DMS114 treated with DMSO at 0.1 percent for 48 hours (cell line): Measurements from ENCODE around the gene NBAS.
"Not testable (repeated sequence)": the region's sequence is repeated elsewhere in the genome, so short reads cannot be mapped to it uniquely, and the experiment has no call there.

Experiments
- DNase-seq: peaks from one replicate; lab custom pipeline; 2025; ENCODE audit not compliant: unreplicated experiment; lab: John Stamatoyannopoulos, UW

NBAS gene

DNA sequence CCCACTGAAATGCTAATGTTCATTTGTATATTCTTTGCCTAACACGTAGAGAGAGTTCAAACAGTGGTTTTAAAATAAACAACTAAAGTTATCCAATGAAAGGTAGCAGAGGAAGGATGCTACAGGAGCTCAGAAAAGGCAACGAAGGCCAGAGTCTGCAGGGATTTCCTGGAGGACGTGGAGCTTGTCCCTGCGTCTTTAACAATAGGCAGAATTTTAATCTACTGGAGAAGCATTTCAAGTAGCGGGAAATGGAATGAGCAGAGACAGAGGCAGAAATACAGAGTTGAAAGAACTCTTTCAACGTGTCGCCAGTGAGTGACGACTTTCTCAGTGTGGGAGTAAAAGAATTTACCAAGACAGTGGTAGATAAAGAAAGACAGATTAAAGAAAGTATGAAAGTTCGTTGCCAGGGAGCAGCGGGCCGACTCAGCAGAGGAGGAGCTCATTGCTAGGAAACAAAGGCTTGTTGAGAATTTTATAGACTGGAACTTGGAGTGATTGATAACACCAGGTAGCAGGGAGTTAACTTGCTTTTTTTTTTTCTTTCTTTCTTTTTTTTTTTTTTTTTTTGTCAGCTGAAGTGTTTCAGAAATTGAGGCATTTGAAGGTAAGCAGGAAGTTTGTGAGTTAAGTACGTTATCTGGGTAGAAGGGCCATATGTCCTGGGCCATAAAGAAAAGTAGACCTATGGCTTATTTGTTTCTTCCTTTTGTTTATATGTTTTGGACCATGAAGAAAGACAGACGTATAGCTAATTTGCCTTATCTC lies 625 bp upstream of the NBAS start:
- peak; percentile 28 for DNase-seq

DNA sequence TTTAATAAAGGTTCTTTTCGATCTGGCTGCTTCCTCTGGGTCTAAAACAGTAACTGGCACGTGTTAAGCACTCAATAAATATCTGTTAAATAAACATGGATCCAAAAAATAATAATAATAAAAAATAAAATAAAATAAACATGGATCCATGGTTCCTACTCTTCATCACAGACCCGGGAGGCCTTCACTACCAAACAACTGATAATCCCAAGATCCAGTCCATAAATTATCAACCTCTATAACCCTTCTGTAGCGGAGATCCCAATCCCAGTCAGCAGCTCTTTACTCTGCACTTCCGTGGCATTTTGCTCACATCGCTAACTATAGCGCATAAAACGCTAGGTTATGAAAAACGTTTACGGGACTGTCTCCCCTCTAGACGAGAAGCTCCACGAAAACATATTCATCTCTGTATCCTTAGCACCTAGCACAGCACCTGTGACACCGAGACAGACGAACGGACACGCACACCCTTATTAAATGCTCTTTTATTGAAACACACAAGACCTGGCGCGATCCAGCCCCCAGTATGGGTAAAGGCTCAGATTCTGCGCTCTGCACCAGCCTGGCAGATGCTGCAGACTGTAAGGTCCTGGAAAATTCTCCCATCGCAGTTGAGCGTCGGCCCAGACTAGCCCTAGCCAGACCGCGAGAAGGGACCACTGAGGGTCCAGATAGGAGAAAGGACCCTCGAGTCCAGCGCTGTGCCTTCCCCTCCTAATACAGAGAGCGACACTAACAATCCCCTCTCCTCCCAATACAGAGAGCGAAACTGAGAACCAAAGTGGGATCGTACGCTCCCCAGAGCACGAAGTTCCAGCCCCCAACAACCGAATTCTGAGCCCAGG lies 770 bp downstream of the NBAS start:
- no peak for DNase-seq

GRCh38 chr2:15559379-15560139 lies 1.6 kb downstream of the NBAS start:
- DNase-seq, result no peak

- no peak for DNase-seq
Observed at GRCh38 chr2:15557887-15558311, 3.2 kb downstream of the NBAS start.

GRCh38 chr2:15556311-15556930 lies 4.7 kb downstream of the NBAS start:
- no peak for DNase-seq

DNA sequence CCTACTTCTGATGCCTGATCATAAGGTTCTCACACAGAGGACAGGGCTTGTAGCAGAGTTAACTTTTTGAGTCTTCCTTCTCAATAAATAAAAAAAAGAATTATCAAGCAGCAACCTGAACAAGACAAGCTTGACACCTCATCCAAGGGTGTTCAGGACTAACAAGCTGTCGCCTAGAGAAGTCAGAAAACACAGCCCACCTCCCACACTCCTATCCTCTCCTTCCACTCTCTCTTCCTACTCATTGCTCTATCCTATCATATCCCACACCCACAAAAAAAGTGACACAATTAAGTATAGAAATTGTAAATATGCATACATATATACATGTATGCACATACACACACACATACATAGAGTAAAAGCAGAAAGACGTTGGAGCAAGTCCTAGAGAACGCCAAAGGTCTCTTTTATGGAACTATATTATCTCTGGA lies 5.4 kb downstream of the NBAS start:
- DNase-seq, result no peak

DNA sequence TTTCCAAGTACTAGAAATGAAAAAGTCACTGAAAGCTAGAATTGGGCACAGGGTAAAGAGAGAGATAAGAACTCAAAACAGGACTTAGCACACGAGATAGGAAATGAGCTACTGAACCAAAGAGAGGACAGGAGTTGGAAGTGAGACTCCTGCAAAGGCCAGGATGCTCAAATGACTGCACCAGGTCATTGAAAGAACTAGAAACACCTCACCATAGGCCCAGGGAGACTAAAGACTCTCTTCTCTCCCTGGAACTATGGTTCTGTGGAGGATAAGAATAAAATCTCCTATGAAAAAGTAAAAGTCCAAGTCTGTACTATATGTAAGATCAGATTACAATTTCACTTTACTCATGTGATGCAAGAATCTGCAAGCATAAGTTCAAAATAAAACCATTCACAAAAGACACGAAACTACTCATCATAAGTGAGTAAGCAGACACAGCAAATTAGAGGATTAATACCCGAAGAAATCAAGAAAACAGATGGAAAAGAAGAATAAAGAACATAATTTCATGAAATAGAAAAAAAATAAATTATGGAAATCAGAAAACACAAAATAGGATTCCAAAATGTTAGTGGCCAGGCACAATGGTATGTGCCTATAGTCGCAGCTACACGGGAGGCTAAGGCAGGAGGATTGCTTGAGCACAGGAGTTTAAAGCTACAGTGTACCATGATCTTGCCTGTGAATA lies 6.5 kb downstream of the NBAS start:
- DNase-seq, result no peak

DNA sequence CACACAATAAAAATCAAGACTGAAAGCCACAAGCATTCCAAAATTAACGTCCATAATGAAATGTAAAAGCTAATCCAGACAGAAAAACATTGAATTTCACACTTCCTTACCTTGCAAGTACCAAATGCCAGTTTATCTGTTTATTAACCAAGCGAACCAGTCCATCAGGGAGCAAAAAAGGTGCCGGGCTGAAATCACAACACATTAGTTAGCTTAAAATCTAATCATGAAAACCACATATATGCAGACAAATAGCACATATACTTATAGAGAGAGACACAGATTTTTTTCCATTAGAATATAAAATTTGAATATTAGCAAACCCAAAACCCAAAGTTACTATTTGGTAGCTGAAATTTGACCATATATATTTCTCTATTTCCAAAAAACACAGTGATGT lies 7.2 kb downstream of the NBAS start:
- no peak for DNase-seq

- no peak for DNase-seq
Observed at GRCh38 chr2:15553519-15553918, 7.6 kb downstream of the NBAS start.

GRCh38 chr2:15548974-15549373 lies 12.2 kb downstream of the NBAS start:
- DNase-seq, result no peak

GRCh38 chr2:15547115-15547876 lies 13.8 kb downstream of the NBAS start:
- no peak for DNase-seq

DNA sequence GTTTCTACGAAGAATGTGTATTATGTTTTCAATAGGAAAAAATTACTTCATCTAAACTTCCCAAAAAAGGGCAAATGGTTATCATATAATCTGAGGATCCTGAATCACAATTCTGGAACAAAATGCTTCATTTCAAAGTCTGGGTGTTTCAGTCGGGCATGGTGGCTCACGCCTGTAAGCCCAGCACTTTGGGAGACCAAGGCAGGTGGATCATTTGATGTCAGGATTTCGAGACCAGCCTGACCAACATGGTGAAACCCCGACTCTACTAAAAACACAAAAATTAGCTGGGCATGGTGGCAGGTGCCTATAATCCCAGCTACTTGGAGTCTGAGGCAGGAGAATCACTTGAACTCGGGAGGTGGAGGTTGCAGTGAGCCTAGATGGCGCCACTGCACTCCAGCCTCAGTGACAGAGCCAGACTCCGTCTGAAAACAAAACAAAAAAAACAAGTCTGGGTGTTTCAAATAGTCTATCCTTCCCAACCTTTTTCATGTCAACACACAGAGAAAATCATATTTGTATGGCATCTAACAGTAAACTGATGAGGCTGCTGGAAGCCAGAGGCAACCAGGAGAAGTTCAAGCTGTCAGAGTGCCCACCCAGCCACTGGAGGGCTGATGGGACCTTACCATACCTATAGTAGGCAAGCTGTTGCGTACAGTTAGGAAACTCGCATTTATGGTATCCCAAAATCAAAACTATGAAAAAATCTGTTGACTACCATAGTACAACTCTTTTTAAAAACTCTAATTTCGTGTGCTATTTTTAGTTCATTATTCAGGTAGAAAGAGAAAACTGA lies 14.6 kb downstream of the NBAS start:
- DNase-seq, result no peak

DNA sequence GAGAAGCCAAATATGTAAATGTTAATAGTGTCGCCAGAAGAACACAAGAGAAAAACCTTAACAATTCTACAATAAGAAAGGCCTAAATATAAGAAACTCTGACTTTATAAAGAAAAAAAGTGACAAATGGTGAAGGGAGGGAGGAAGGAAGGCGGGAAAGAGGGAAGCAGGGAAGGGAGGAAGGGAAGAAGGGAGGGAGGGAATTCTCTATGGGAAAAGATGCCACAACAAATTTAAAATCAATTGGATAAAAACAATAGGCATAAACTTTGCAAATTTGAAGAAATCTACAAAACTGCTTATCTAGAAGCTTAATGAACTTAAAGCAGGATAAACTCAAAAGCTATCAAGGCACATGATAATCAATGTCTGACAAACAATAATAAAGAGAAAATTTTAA lies 16.9 kb downstream of the NBAS start:
- no peak for DNase-seq

DNA sequence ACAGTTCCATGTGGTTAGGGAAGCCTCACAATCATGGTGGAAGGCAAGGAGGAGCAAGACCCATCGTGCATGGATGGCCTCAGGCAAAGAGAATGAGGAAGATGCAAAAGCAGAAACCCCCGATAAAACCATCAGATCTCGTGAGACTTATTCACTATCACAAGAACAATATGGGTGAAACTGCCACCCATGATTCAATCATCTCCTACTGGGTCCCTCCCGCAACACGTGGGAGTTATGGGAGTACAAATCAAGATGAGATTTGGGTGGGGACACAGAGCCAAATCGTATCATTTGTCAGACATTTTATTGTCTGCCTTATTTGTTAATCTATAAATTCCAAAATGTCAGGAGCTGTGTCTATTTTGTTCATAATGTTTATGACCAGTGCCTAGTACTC lies 17.6 kb downstream of the NBAS start:
- DNase-seq, result no peak

DNA sequence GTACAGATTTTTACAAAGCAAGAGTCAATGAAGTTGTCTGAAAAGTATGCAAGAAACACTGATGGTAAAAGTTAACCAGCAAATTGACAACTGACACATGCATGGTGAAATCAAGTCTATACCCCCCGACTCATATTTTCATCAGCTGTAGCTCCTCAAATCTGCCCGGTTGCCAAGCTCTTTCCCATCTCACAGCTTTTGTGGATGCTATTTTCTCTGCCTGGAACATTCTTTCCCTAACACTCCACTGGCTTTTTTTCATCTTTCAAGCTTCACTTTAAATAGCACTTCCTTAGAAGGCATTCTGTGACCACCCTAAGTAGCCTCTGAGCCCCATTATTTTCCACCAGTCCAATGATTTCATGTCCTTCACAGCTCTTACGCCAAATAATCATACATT lies 18.1 kb downstream of the NBAS start:
- DNase-seq, result no peak

GRCh38 chr2:15542269-15542668 lies 18.9 kb downstream of the NBAS start:
- DNase-seq, result not testable (repeated sequence)

DNA sequence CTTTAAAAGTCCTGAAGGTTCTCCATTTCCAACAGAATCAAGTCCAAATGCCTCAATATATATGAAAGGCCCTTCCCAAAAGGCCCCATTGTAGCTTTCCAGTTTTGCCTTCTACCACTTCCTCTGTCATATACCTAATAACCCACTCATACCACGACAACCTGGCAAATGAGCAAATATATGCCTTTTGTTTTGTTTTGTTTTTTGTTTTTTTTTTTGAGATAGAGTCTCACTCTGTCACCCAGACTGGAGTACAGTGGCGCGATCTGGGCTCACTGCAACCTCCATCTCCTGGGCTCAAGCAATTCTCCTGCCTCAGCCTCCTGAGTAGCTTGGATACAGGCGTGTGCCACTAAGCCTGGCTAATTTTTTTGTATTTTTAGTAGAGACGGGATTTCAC lies 20.6 kb downstream of the NBAS start:
- not testable (repeated sequence) for DNase-seq

- DNase-seq, result no peak
Observed at GRCh38 chr2:15539999-15540398, 21.1 kb downstream of the NBAS start.

GRCh38 chr2:15538792-15539191 lies 22.3 kb downstream of the NBAS start:
- no peak for DNase-seq
